Epithelial cell of esophagus (primary cell): ENCODE data around the gene RSPH9.

Experiments
- DNase-seq: peaks from one replicate; pipeline ENCODE4 v3.0.0; 2010; ENCODE audit warnings: low read depth
- H3K4me3 ChIP-seq: 2 replicates; pipeline ENCODE4 v1.5.1; 2011; ENCODE audit warnings: mild to moderate bottlenecking, low read length, control low read depth
- TF ChIP-seq, protein P1 (sequence below): IDR thresholded peaks from 2 replicates; pipeline ENCODE4 v1.5.1; 2011; ENCODE audit warnings: low read depth, mild to moderate bottlenecking, low read length, control low read depth, inconsistent platforms; ENCODE audit not compliant: insufficient read depth; ENCODE audit errors: missing control alignments

Gene RSPH9, protein sequence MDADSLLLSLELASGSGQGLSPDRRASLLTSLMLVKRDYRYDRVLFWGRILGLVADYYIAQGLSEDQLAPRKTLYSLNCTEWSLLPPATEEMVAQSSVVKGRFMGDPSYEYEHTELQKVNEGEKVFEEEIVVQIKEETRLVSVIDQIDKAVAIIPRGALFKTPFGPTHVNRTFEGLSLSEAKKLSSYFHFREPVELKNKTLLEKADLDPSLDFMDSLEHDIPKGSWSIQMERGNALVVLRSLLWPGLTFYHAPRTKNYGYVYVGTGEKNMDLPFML

DNA sequence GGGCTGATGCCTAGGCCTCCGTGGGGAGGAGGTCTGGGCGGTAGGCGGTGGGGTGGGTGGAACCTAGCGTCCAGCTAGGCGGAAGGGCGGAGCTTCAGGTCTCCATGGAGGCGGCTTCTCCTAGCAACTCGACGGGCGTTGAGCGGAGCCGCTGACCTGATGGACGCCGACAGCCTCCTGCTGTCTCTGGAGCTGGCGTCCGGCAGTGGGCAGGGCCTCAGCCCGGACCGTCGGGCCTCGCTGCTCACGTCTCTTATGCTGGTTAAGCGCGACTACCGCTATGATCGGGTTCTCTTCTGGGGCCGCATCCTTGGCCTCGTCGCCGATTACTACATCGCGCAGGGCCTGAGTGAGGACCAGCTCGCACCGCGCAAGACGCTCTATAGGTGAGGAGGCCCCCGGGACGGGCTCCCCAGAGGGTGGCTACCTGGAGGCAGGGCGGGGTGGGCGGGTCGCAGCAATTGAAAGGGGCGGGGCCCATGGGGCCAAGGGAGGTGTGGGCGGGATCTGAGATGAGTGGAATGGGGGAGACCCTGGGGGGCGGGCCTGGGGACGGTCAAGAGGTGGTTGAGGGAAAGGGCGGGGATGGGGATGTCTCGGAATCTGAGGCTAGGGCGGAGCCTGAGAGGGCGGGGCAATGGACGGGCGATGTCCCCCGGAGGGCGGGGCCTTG, at the start of gene RSPH9:
Gene RSPH9, plus strand, starts transcription at position 97 of the 673 bp plus-strand sequence. Its CDS starts 63 bp downstream, at position 160.
- H3K4me3 ChIP-seq, result peak within 1 kb of the TSS; percentile 25
- DNase-seq, result peak; percentile 58
- TF ChIP-seq, protein P1, sequence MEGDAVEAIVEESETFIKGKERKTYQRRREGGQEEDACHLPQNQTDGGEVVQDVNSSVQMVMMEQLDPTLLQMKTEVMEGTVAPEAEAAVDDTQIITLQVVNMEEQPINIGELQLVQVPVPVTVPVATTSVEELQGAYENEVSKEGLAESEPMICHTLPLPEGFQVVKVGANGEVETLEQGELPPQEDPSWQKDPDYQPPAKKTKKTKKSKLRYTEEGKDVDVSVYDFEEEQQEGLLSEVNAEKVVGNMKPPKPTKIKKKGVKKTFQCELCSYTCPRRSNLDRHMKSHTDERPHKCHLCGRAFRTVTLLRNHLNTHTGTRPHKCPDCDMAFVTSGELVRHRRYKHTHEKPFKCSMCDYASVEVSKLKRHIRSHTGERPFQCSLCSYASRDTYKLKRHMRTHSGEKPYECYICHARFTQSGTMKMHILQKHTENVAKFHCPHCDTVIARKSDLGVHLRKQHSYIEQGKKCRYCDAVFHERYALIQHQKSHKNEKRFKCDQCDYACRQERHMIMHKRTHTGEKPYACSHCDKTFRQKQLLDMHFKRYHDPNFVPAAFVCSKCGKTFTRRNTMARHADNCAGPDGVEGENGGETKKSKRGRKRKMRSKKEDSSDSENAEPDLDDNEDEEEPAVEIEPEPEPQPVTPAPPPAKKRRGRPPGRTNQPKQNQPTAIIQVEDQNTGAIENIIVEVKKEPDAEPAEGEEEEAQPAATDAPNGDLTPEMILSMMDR, result no peak

DNA sequence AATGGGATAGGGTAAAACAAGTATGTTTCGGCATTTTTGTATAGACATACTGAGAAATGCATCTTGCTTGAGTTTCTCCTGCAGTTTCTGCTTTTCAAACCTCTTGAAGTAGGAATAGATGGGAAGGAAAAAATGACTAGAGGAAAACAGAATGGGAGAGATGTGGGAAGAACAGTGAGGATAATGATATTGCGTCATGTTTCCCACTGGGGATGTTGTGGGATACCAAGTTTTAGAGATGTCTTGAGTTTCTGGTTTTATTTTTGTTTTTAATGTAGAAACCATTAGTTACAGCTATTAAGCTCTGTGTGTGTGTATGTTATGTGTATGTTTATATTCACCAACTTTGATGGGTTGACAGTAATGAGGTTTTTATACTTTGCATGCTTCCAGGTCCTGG, 44.2 kb upstream of the RSPH9 start:
- TF ChIP-seq, protein P1, result no peak
- no peak overlapping the region for H3K4me3 ChIP-seq
- DNase-seq, result no peak

DNA sequence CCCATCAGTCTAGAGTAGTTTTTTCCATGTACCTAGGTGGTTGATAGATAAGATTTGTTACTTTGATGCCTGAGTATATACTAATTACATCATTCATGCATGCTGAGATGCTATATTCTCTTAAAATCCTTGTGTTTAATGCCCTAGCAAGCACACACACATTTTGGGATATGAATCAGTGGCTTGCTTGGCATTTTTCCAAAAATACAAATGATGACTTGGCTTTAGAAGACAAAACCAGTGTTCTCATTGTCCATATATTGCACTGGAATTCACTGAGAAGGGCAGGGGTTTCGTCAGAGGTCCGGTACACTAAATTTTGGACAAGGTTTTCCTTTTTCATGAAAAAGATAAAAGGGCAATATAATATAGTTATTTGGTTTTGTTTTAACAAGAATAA, 40.7 kb upstream of the RSPH9 start:
- peak; percentile 83 for DNase-seq
- TF ChIP-seq, protein P1, result no peak
- no peak overlapping the region for H3K4me3 ChIP-seq

DNA sequence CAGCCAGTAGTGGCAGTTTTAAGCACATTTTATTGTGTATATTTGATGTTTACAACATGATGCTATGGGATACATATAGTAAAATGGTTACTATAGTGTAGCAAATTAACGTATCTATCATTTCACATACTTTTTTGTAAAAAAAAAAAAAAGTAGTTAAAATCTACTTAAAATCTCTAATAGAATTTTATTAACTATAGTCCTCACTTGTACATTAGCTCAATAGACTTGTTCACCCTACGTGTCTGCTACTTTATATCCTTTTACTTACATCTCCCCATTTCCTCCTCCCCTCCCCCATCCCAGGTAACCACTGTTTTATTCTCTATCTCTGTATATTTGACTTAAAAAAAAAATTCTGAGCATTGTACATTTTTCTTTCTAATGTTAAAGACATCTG, 38.8 kb upstream of the RSPH9 start:
- H3K4me3 ChIP-seq, result no peak overlapping the region
- DNase-seq, result no peak
- TF ChIP-seq, protein P1, result no peak

DNA sequence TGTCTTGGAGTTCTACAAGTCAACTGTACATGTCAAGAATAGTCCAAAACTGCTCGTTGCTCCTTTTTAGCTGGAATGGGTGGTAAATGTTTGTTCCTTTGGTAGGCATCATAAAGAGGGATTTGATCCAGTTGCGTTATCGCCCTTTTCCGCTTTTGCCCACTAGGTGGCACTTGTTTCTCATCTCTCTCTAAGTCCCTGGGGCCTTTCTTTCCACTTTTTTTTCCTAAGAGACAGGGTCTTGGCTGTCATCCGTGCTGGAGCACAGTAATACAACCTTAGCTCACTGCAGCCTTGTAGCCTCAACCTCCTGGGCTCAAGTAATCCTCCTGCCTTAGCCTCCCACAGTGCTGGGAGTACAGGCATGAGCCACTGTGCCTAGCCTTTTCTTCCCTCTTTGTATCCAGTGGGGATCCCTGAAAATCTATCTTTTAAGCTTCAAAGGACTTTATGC, 36.5 kb upstream of the RSPH9 start:
- TF ChIP-seq, protein P1, result peak; percentile 86
- no peak overlapping the region for H3K4me3 ChIP-seq
- peak; percentile 77 for DNase-seq

DNA sequence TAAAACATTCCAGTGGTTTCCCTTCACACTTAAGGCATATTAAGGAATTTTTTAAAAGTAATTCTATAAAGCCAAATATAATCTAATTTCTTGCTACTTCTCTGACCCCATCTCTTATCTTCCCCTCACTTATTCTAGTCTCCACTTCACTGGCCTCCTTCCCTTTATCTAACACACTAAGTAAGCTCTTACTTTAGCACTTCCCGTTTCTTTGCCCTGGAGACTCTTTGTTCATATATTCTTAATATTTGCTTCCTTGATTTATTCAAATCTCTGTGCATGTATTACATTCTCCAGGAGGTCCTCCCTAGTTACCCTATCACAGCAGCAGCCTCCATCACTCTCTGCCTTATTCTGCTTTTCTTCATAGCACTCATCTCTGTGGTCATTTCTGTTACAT, 36.0 kb upstream of the RSPH9 start:
- no peak for DNase-seq
- TF ChIP-seq, protein P1, result no peak
- H3K4me3 ChIP-seq, result no peak overlapping the region
